Measurements from ENCODE around the gene E2F1. TPM values are rescaled to one million over a fixed set of nuclear protein-coding genes. Genes with fewer than 3 reads are reported as not detected.
A peak's percentile ranks its signal among the peaks of the same experiment; 100 is the strongest.

Gene E2F1
- total and polyA plus RNA-seq, 2 donors (not counting 1 experiment from before 2014, with no cell fraction given), result 2.4 to 2.7 TPM

DNA sequence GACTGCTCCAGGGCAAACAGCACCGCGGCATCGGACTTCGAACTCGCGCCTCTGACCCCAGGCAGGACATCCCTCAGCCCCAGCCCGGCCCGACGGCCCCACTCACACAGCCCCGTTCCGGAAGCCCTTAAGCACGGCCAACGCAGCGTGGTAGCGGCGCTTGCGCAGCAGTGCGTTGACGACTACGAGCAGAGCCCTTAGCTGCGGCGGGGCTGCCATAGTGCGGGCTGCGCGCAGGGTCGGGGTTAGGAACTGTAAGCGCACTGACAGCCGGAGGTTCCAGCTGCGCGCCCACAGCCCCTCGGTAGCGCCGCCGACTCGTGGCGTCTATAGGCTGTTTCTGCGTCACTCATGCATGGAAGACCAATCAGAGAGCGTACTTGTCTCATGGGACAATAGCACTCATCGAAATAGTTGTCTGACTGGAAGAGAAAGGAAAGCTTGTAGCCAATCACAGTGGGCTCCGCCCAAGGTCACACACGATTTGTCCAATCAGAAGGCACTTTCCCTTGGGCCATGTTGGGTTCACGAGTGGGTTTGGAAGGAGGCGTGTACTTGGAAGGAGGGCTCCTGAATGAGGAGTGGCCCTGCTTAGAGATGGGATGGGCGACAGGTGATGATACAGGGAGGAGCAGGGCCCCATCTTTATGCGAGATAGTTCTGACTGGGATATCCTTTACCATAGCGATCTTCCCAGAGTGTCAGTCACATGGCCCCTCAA lies 34.0 kb upstream of the E2F1 start, which contains the start of gene PXMP4:
Gene PXMP4, minus strand, starts transcription at position 322 of the 721 bp plus-strand sequence. Its CDS starts 103 bp downstream, at position 219.
- CTCF ChIA-PET, result interaction anchor here (1.0 to 2.3 kb wide), 7 partner anchors 8 to 273 kb away, joined by 3 to 8 read pairs (median 5); partner anchors contain the start of genes ACTL10, CHMP4B, E2F1 and RALY
- H3K27ac ChIP-seq (ENCODE audit: low read length in 2 of 2), result peak within 1 kb of the TSS; percentile 43 to 53
- H3K27me3 ChIP-seq (replicated peaks in 1 of 4; ENCODE audit: control extremely low read depth in 1 of 4, control insufficient read depth in 3 of 4, insufficient read depth in 4 of 4, low read length in 3 of 4), result no peaks in the 10 kb centered on the region
- peaks cover 2% of the 10 kb centered on the region for H3K9me3 Mint-ChIP-seq (ENCODE audit: insufficient read depth)
- H4K20me1 ChIP-seq (ENCODE audit: control insufficient read depth, insufficient read depth, low read length, poor library complexity, severe bottlenecking), result no peaks in the 10 kb centered on the region
- TF ChIP-seq EZH2 (IDR thresholded peaks at IDR 0.05; ENCODE audit: borderline replicate concordance, insufficient read depth, low read depth, low read length, poor library complexity, severe bottlenecking), result no peak
- TF ChIP-seq, protein P1, sequence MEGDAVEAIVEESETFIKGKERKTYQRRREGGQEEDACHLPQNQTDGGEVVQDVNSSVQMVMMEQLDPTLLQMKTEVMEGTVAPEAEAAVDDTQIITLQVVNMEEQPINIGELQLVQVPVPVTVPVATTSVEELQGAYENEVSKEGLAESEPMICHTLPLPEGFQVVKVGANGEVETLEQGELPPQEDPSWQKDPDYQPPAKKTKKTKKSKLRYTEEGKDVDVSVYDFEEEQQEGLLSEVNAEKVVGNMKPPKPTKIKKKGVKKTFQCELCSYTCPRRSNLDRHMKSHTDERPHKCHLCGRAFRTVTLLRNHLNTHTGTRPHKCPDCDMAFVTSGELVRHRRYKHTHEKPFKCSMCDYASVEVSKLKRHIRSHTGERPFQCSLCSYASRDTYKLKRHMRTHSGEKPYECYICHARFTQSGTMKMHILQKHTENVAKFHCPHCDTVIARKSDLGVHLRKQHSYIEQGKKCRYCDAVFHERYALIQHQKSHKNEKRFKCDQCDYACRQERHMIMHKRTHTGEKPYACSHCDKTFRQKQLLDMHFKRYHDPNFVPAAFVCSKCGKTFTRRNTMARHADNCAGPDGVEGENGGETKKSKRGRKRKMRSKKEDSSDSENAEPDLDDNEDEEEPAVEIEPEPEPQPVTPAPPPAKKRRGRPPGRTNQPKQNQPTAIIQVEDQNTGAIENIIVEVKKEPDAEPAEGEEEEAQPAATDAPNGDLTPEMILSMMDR (IDR thresholded peaks at IDR 0.05), result no peak
- H3K27me3 Mint-ChIP-seq, result no peaks in the 10 kb centered on the region
- H3K9ac ChIP-seq (ENCODE audit: low read length), result peak within 1 kb of the TSS; percentile 87
- H3K4me1 ChIP-seq (ENCODE audit: control insufficient read depth in 2 of 2, insufficient read depth in 2 of 2, low read length in 2 of 2), result peaks cover 8 to 16% of the 10 kb centered on the region in 2 donors
- H3K4me1 Mint-ChIP-seq, result peaks cover 14% of the 10 kb centered on the region
- H3K4me2 ChIP-seq (replicated peaks; ENCODE audit: low read depth, low read length, poor library complexity, severe bottlenecking), result peak within 1 kb of the TSS; percentile 89
- POLR2A ChIA-PET, result interaction anchor here (0.6 to 2.2 kb wide), 7 partner anchors 13 to 901 kb away, joined by 3 to 20 read pairs (median 6); partner anchors contain the start of genes ACTL10, CHMP4B, MAPRE1 and ZNF341
- H3K27ac Mint-ChIP-seq, result peak within 1 kb of the TSS; percentile 85
- DNase-seq, result peak; percentile 93
- peak within 1 kb of the TSS; percentile 98 for H2AFZ ChIP-seq (ENCODE audit: insufficient read depth, low read depth, low read length, poor library complexity, severe bottlenecking)
- no peaks in the 10 kb centered on the region for H3K79me2 ChIP-seq (ENCODE audit: control insufficient read depth, insufficient read depth, low read length)
- peak within 1 kb of the TSS; percentile 36 to 90 (median 85) for H3K4me3 ChIP-seq (ENCODE audit: control extremely low read depth in 1 of 5, extremely low read depth in 1 of 5, insufficient read depth in 1 of 5, low read depth in 2 of 5, low read length in 4 of 5)
- H3K4me3 Mint-ChIP-seq, result peak within 1 kb of the TSS; percentile 90
- ATAC-seq (ENCODE audit: low read depth), result peak; percentile 97
- intact Hi-C loops (cut with micrococcal nuclease), result loop anchor here (1.0 to 2.0 kb wide), 9 partner anchors 13 to 319 kb away; partner anchors contain the start of genes CDK5RAP1, CHMP4B, E2F1 and NECAB3
- WGBS (ENCODE audit: insufficient coverage), result 5% methylated on average over 46 of the region's 46 CpGs
- H3K36me3 ChIP-seq (replicated peaks in 1 of 2; ENCODE audit: control extremely low read depth in 1 of 2, control insufficient read depth in 1 of 2, extremely low read depth in 1 of 2, insufficient read depth in 2 of 2, low read length in 1 of 2), result no peaks in the 10 kb centered on the region
- H3K9me3 ChIP-seq (ENCODE audit: control extremely low read depth in 1 of 3, control insufficient read depth in 2 of 3, insufficient read depth in 1 of 3, low read length in 2 of 3), result peaks cover 0 to 7% (median 0%) of the 10 kb centered on the region in 3 donors

All from B cell (primary cell).